ENCODE measurements around the gene HNRNPA1.
"Not testable (repeated sequence)": the region's sequence is repeated elsewhere in the genome, so short reads cannot be mapped to it uniquely, and the experiment has no call there.

The HNRNPA1 gene

DNA sequence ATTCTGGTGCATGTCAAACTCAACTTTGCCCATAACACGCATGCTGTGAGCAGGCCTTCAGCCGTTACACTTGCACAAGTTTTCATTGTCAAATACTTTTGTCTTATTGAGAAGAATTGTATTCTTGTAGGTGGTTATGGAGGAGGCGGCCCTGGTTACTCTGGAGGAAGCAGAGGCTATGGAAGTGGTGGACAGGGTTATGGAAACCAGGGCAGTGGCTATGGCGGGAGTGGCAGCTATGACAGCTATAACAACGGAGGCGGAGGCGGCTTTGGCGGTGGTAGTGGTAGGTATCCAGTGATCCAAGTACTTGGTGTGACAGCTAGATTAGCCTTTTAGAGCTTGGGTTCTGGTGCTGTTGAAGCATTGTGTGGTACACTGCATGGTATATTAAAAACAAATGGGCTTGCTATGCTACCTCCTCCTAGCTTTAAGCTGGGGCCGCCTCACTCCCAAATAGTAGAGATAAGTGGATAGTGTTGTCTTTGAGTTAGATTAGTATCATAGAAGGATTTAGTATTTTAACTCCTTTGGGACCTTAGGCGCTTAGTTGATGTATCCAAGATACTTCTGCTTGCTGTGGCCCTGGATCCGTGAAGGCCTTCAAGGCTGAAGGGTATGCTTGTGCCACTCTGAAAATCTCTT is 2.5 kb downstream of the HNRNPA1 start:
- peak overlapping the region; percentile 96 for H3K4me2 ChIP-seq (ENCODE audit: low read depth, low read length, poor library complexity, severe bottlenecking)
- peak overlapping the region; percentile 76 for H3K4me3 ChIP-seq (ENCODE audit: low read length, poor library complexity, severe bottlenecking)
- peaks cover 80% of the 10 kb centered on the region for H4K20me1 ChIP-seq (ENCODE audit: insufficient read depth, low read length, poor library complexity, severe bottlenecking)
- no peaks in the 10 kb centered on the region for H3K9me2 ChIP-seq (replicated peaks; ENCODE audit: low read depth, low read length)
- peaks cover 21% of the 10 kb centered on the region for H3K27me3 ChIP-seq (ENCODE audit: insufficient read depth, low read length, poor library complexity, severe bottlenecking)
- H3K9me3 ChIP-seq (ENCODE audit: insufficient read depth, low read depth, low read length): no peaks in the 10 kb centered on the region
- peaks cover 25% of the 10 kb centered on the region for H3F3A ChIP-seq (ENCODE audit: low read depth)
- peaks cover 91% of the 10 kb centered on the region for H3K79me2 ChIP-seq (ENCODE audit: insufficient read depth, low read length)
- no peak overlapping the region for H2AFZ ChIP-seq (ENCODE audit: low read length)
- H3K36me3 ChIP-seq (ENCODE audit: insufficient read depth, low read length): peaks cover 74% of the 10 kb centered on the region
- peak overlapping the region; percentile 93 for H3K9ac ChIP-seq (ENCODE audit: low read depth, low read length, poor library complexity, severe bottlenecking)
- H3K4me1 ChIP-seq (ENCODE audit: insufficient read depth, low read length, poor library complexity, severe bottlenecking): peaks cover 41% of the 10 kb centered on the region
- TF ChIP-seq, protein P1, sequence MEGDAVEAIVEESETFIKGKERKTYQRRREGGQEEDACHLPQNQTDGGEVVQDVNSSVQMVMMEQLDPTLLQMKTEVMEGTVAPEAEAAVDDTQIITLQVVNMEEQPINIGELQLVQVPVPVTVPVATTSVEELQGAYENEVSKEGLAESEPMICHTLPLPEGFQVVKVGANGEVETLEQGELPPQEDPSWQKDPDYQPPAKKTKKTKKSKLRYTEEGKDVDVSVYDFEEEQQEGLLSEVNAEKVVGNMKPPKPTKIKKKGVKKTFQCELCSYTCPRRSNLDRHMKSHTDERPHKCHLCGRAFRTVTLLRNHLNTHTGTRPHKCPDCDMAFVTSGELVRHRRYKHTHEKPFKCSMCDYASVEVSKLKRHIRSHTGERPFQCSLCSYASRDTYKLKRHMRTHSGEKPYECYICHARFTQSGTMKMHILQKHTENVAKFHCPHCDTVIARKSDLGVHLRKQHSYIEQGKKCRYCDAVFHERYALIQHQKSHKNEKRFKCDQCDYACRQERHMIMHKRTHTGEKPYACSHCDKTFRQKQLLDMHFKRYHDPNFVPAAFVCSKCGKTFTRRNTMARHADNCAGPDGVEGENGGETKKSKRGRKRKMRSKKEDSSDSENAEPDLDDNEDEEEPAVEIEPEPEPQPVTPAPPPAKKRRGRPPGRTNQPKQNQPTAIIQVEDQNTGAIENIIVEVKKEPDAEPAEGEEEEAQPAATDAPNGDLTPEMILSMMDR (conservative IDR thresholded peaks at IDR 0.05; ENCODE audit: low read length): no peak
- TF ChIP-seq EZH2phosphoT487 (IDR thresholded peaks at IDR 0.05; ENCODE audit: borderline replicate concordance): no peak

DNA sequence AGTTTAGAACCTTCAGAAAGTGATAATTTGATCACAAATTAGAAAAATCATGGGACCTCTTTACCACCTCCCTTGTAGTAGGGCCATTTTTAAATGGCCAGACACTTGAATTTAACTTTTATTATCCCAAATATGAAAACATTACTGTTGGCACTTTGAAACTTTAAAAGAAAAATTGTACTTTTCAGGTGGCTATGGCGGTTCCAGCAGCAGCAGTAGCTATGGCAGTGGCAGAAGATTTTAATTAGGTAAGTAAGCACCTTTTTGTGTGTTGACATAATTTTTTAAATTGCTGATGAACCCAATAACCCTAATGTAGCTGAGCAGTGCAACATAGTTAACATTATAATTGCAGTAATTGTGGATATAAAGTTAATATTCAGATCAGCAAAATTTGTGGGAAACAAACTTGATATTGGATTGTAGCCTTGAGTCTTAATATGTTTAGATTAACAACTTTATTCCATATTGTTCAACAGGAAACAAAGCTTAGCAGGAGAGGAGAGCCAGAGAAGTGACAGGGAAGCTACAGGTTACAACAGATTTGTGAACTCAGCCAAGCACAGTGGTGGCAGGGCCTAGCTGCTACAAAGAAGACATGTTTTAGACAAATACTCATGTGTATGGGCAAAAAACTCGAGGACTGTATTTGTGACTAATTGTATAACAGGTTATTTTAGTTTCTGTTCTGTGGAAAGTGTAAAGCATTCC is 3.7 kb downstream of the HNRNPA1 start:
- Histone ChIP-seq H3K4me1 (ENCODE audit: insufficient read depth, low read length, poor library complexity, severe bottlenecking) (peaks cover 35% of the 10 kb centered on the region), H3K9ac (ENCODE audit: low read depth, low read length, poor library complexity, severe bottlenecking) (peak overlapping the region; percentile 93)
- not testable (repeated sequence) for H3K9me2 ChIP-seq (replicated peaks; ENCODE audit: low read depth, low read length)

DNA sequence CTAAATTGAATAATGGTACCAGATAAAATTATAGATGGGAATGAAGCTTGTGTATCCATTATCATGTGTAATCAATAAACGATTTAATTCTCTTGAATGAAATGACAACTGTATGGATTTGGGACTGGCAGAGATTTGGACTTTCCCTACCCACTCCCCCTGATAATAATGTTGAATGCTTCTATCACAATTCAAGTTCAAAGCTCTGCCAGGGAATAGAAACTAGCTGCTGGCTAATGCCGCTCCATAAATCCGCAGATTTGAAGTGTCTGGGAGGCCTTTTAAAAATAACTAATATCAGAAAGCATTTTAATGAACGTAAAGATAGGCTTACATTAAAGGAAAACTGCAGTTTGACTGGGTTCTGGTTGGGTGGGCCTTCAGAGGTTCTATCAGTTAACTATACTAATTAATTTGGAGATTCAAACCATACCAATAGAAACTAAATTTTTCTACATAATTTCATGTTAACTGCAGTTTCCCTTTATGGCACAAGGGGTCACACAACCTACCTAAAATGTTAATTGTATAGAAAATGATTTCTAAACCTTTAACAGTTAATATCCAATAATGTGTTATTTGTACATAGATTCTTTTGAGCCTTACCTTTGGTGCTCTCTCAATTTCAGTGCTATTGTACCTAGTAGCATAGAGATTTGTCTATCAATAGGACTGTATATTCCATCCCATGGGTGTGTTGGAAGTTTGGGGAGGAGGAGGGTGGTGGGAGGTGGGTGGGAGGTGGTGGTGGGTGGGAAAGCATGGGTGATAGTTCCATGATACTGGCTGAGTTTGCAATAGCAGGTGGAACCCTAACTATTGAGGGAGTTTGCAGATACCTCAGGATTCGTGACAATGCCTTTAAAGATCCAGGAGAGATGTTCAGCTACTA is 4.9 kb downstream of the HNRNPA1 start:
- H3K79me2 ChIP-seq (ENCODE audit: insufficient read depth, low read length): peaks cover 90% of the 10 kb centered on the region
- H2AFZ ChIP-seq (ENCODE audit: low read length): no peak overlapping the region
- H3K4me3 ChIP-seq (ENCODE audit: low read length, poor library complexity, severe bottlenecking): peak overlapping the region; percentile 76
- peaks cover 84% of the 10 kb centered on the region for H4K20me1 ChIP-seq (ENCODE audit: insufficient read depth, low read length, poor library complexity, severe bottlenecking)
- peak overlapping the region; percentile 96 for H3K4me2 ChIP-seq (ENCODE audit: low read depth, low read length, poor library complexity, severe bottlenecking)
- H3K27me3 ChIP-seq (ENCODE audit: insufficient read depth, low read length, poor library complexity, severe bottlenecking): peaks cover 17% of the 10 kb centered on the region
- H3K36me3 ChIP-seq (ENCODE audit: insufficient read depth, low read length): peaks cover 74% of the 10 kb centered on the region
- H3K9ac ChIP-seq (ENCODE audit: low read depth, low read length, poor library complexity, severe bottlenecking): peak overlapping the region; percentile 93
- no peaks in the 10 kb centered on the region for H3K9me2 ChIP-seq (replicated peaks; ENCODE audit: low read depth, low read length)
- no peaks in the 10 kb centered on the region for H3K9me3 ChIP-seq (ENCODE audit: insufficient read depth, low read depth, low read length)
- H3F3A ChIP-seq (ENCODE audit: low read depth): peaks cover 44% of the 10 kb centered on the region
- H3K4me1 ChIP-seq (ENCODE audit: insufficient read depth, low read length, poor library complexity, severe bottlenecking): peaks cover 35% of the 10 kb centered on the region
- TF ChIP-seq, protein P1 (conservative IDR thresholded peaks at IDR 0.05; ENCODE audit: low read length): peak; percentile 56
- TF ChIP-seq EZH2phosphoT487 (IDR thresholded peaks at IDR 0.05; ENCODE audit: borderline replicate concordance): no peak

More for the DNA sequence above, 3.7 kb downstream of the HNRNPA1 start:
- Histone ChIP-seq H3K79me2 (ENCODE audit: insufficient read depth, low read length) (peaks cover 88% of the 10 kb centered on the region), H3K36me3 (ENCODE audit: insufficient read depth, low read length) (peaks cover 74% of the 10 kb centered on the region), H3K4me3 (ENCODE audit: low read length, poor library complexity, severe bottlenecking) (peak overlapping the region; percentile 76), H4K20me1 (ENCODE audit: insufficient read depth, low read length, poor library complexity, severe bottlenecking) (peaks cover 77% of the 10 kb centered on the region), H3F3A (ENCODE audit: low read depth) (peaks cover 35% of the 10 kb centered on the region), H3K27me3 (ENCODE audit: insufficient read depth, low read length, poor library complexity, severe bottlenecking) (peaks cover 18% of the 10 kb centered on the region), H3K4me2 (ENCODE audit: low read depth, low read length, poor library complexity, severe bottlenecking) (peak overlapping the region; percentile 96)
- not testable (repeated sequence) for H3K9me3 ChIP-seq (ENCODE audit: insufficient read depth, low read depth, low read length); H2AFZ ChIP-seq (ENCODE audit: low read length)
